Measurements from ENCODE around the gene TXNRD2. TPM values are rescaled to one million over a fixed set of nuclear protein-coding genes. Genes with fewer than 3 reads are reported as not detected.

TXNRD2 gene
- total and polyA plus RNA-seq, 2 donors (not counting 1 experiment from before 2014, with no cell fraction given) = 24.8 to 36.2 TPM

GRCh38 chr22:19844377-19845053 is 97.1 kb downstream of the TXNRD2 start:
- H2AFZ ChIP-seq (ENCODE audit: insufficient read depth, low read depth, low read length, poor library complexity, severe bottlenecking) = peak overlapping the region; percentile 49
- peaks cover 17% of the 10 kb centered on the region for H3K79me2 ChIP-seq (ENCODE audit: control insufficient read depth, insufficient read depth, low read length)
- no peak overlapping the region for H3K9ac ChIP-seq (ENCODE audit: low read length)
- no peaks in the 10 kb centered on the region for H3K36me3 ChIP-seq (replicated peaks in 1 of 2; ENCODE audit: control extremely low read depth in 1 of 2, control insufficient read depth in 1 of 2, extremely low read depth in 1 of 2, insufficient read depth in 2 of 2, low read length in 1 of 2)
- intact Hi-C loops (cut with micrococcal nuclease) = no loop called here
- TF ChIP-seq CTCF (IDR thresholded peaks at IDR 0.05) (no peak), EZH2 (IDR thresholded peaks at IDR 0.05; ENCODE audit: borderline replicate concordance, insufficient read depth, low read depth, low read length, poor library complexity, severe bottlenecking) (no peak)
- H3K27me3 ChIP-seq (replicated peaks in 1 of 4; ENCODE audit: control extremely low read depth in 1 of 4, control insufficient read depth in 3 of 4, insufficient read depth in 4 of 4, low read length in 3 of 4) = no peaks in the 10 kb centered on the region
- ChIA-PET POLR2A (no interaction called here), CTCF (no interaction called here)
- peaks cover 30% of the 10 kb centered on the region for H4K20me1 ChIP-seq (ENCODE audit: control insufficient read depth, insufficient read depth, low read length, poor library complexity, severe bottlenecking)
- no peak for ATAC-seq (ENCODE audit: low read depth)
- Mint-ChIP-seq H3K4me1 (peaks cover 20% of the 10 kb centered on the region), H3K9me3 (ENCODE audit: insufficient read depth) (no peaks in the 10 kb centered on the region), H3K27ac (no peak overlapping the region), H3K27me3 (no peaks in the 10 kb centered on the region), H3K4me3 (peak overlapping the region; percentile 37)
- peak; percentile 25 for DNase-seq
- no peak overlapping the region for H3K4me3 ChIP-seq (ENCODE audit: control extremely low read depth in 1 of 5, extremely low read depth in 1 of 5, insufficient read depth in 1 of 5, low read depth in 2 of 5, low read length in 4 of 5)
- peaks cover 0 to 5% (median 0%) of the 10 kb centered on the region in 3 donors for H3K9me3 ChIP-seq (ENCODE audit: control extremely low read depth in 1 of 3, control insufficient read depth in 2 of 3, insufficient read depth in 1 of 3, low read length in 2 of 3)
- peak overlapping the region; percentile 63 for H3K4me2 ChIP-seq (replicated peaks; ENCODE audit: low read depth, low read length, poor library complexity, severe bottlenecking)
- H3K4me1 ChIP-seq (ENCODE audit: control insufficient read depth in 2 of 2, insufficient read depth in 2 of 2, low read length in 2 of 2) = peaks cover 13 to 17% of the 10 kb centered on the region in 2 donors
- 24% methylated on average over 18 of the region's 18 CpGs for WGBS (ENCODE audit: insufficient coverage)
- H3K27ac ChIP-seq (ENCODE audit: low read length in 2 of 2) = no peak overlapping the region

- ATAC-seq (ENCODE audit: low read depth) (no peak), DNase-seq (no peak)
- Histone ChIP-seq H3K27me3 (replicated peaks in 1 of 4; ENCODE audit: control extremely low read depth in 1 of 4, control insufficient read depth in 3 of 4, insufficient read depth in 4 of 4, low read length in 3 of 4) (no peaks in the 10 kb centered on the region), H3K79me2 (ENCODE audit: control insufficient read depth, insufficient read depth, low read length) (peaks cover 17% of the 10 kb centered on the region), H3K9ac (ENCODE audit: low read length) (no peak overlapping the region), H3K4me2 (replicated peaks; ENCODE audit: low read depth, low read length, poor library complexity, severe bottlenecking) (peak overlapping the region; percentile 63), H3K4me1 (ENCODE audit: control insufficient read depth in 2 of 2, insufficient read depth in 2 of 2, low read length in 2 of 2) (peaks cover 13 to 17% of the 10 kb centered on the region in 2 donors), H3K4me3 (ENCODE audit: control extremely low read depth in 1 of 5, extremely low read depth in 1 of 5, insufficient read depth in 1 of 5, low read depth in 2 of 5, low read length in 4 of 5) (no peak overlapping the region), H4K20me1 (ENCODE audit: control insufficient read depth, insufficient read depth, low read length, poor library complexity, severe bottlenecking) (peaks cover 30% of the 10 kb centered on the region), H3K27ac (ENCODE audit: low read length in 2 of 2) (no peak overlapping the region), H3K36me3 (replicated peaks in 1 of 2; ENCODE audit: control extremely low read depth in 1 of 2, control insufficient read depth in 1 of 2, extremely low read depth in 1 of 2, insufficient read depth in 2 of 2, low read length in 1 of 2) (no peaks in the 10 kb centered on the region), H3K9me3 (ENCODE audit: control extremely low read depth in 1 of 3, control insufficient read depth in 2 of 3, insufficient read depth in 1 of 3, low read length in 2 of 3) (peaks cover 0 to 5% (median 0%) of the 10 kb centered on the region in 3 donors), H2AFZ (ENCODE audit: insufficient read depth, low read depth, low read length, poor library complexity, severe bottlenecking) (no peak overlapping the region)
- intact Hi-C loops (cut with micrococcal nuclease) = no loop called here
- CTCF ChIA-PET = no interaction called here
- no peak for TF ChIP-seq CTCF (IDR thresholded peaks at IDR 0.05)
- TF ChIP-seq EZH2 (IDR thresholded peaks at IDR 0.05; ENCODE audit: borderline replicate concordance, insufficient read depth, low read depth, low read length, poor library complexity, severe bottlenecking) = no peak
- WGBS (ENCODE audit: insufficient coverage) = 68% methylated on average over 10 of the region's 11 CpGs
- Mint-ChIP-seq H3K4me1 (peaks cover 20% of the 10 kb centered on the region), H3K9me3 (ENCODE audit: insufficient read depth) (no peaks in the 10 kb centered on the region), H3K27me3 (no peaks in the 10 kb centered on the region), H3K27ac (no peak overlapping the region), H3K4me3 (no peak overlapping the region)
- POLR2A ChIA-PET = no interaction called here
Observed at GRCh38 chr22:19843857-19844376, 97.7 kb downstream of the TXNRD2 start.
